ENCODE results near the gene CYTH1. TPM values are rescaled to one million over a fixed set of nuclear protein-coding genes. Genes with fewer than 3 reads are reported as not detected.

CYTH1 gene
- total RNA-seq, 1 experiment from 2014 or later = 9.7 TPM

GRCh38 chr17:78784352-78784751, 2.3 kb upstream of the CYTH1 start:
- no peak overlapping the region for H3K27ac ChIP-seq (ENCODE audit: insufficient read length, low read depth, low read length)

More at GRCh38 chr17:78784352-78784751, 2.3 kb upstream of the CYTH1 start:
- no peak overlapping the region for H2BK5ac ChIP-seq (ENCODE audit: insufficient read length, low read length)
- H2AK5ac ChIP-seq (ENCODE audit: insufficient read length, low read length) = no peak overlapping the region
- no peak overlapping the region for H3K18ac ChIP-seq (ENCODE audit: insufficient read length, low read depth, low read length)
- H3K4ac ChIP-seq (ENCODE audit: low read depth, low read length) = no peak overlapping the region
- H3K4me1 ChIP-seq (ENCODE audit: insufficient read depth, low read length) = no peaks in the 10 kb centered on the region; the same call in 1 of the 2 replicates
- Mint-ChIP-seq H3K27me3 (ENCODE audit: low read depth) (no peaks in the 10 kb centered on the region; the same call in 1 of the 2 replicates), H3K4me3 (no peak overlapping the region; a peak in 1 of 5 replicates), H3K36me3 (ENCODE audit: insufficient read depth in 1 of 3, low read depth in 3 of 3) (peaks cover 0 to 12% (median 8%) of the 10 kb centered on the region in 3 experiments; a peak in 5 of 7 replicates), H3K27ac (no peak overlapping the region; a peak in 1 of 7 replicates), H3K9me3 (no peaks in the 10 kb centered on the region), H3K4me1 (peaks cover 28 to 35% of the 10 kb centered on the region in 2 experiments)
- no peak overlapping the region for H3K14ac ChIP-seq (ENCODE audit: insufficient read depth, low read length)
- H2BK20ac ChIP-seq (ENCODE audit: low read depth, low read length, poor library complexity, severe bottlenecking) = no peak overlapping the region
- H3T11ph ChIP-seq (ENCODE audit: low read length) = no peak overlapping the region
- no peaks in the 10 kb centered on the region for H3K9me3 ChIP-seq (ENCODE audit: control insufficient read depth, low read depth, low read length)
- H4K20me1 ChIP-seq (ENCODE audit: control insufficient read depth, insufficient read depth, insufficient read length) = no peaks in the 10 kb centered on the region
- no peak overlapping the region for H2BK15ac ChIP-seq (ENCODE audit: low read depth, low read length)
- TF ChIP-seq CTCF (conservative IDR thresholded peaks at IDR 0.05) = no peak
- no peak for DNase-seq
- no peaks in the 10 kb centered on the region for H3K27me3 ChIP-seq (ENCODE audit: insufficient read depth, low read length)
- H3K4me2 ChIP-seq (ENCODE audit: insufficient read depth, insufficient read length, low read length) = no peak overlapping the region
- no peaks in the 10 kb centered on the region for H3K23me2 ChIP-seq (ENCODE audit: insufficient read length, low read depth, low read length, poor library complexity, severe bottlenecking)
- H3K79me2 ChIP-seq (ENCODE audit: insufficient read depth, low read length) = no peaks in the 10 kb centered on the region
- no peak overlapping the region for H3K23ac ChIP-seq (ENCODE audit: insufficient read length, low read depth, low read length)
- H4K91ac ChIP-seq (ENCODE audit: insufficient read length, low read depth, low read length) = no peak overlapping the region
- H3K56ac ChIP-seq (ENCODE audit: insufficient read length, low read depth, low read length) = no peak overlapping the region
- peaks cover 3% of the 10 kb centered on the region for H3K79me1 ChIP-seq (ENCODE audit: insufficient read depth, low read depth, low read length, poor library complexity, severe bottlenecking)
- H2BK12ac ChIP-seq (ENCODE audit: insufficient read length, low read depth, low read length) = no peak overlapping the region
- H4K8ac ChIP-seq (replicated peaks; ENCODE audit: insufficient read length, low read depth, low read length) = no peak overlapping the region
- no peak overlapping the region for H2AFZ ChIP-seq (ENCODE audit: low read length)
- WGBS (ENCODE audit: extremely low coverage, insufficient read length, low lambda C conversion rate) = no CpG with 5 or more reads among the region's 6 CpGs
- H2BK120ac ChIP-seq (ENCODE audit: low read depth, low read length, poor library complexity, severe bottlenecking) = no peak overlapping the region
- no peak overlapping the region for H3K9ac ChIP-seq (ENCODE audit: extremely low read depth, insufficient read length, low read length)
- H4K5ac ChIP-seq (ENCODE audit: insufficient read length, low read depth, low read length) = no peak overlapping the region
